Stimulated activated CD8-positive, alpha-beta memory T cell treated with anti-CD3 and anti-CD28 coated beads, Interleukin-15, amount 100 ng/mL, for 24 hours (primary cell): ENCODE results near the gene HMX2.

Source experiments
- DNase-seq: peaks from one replicate; pipeline ENCODE4 v3.0.0-alpha.2; 2020; ENCODE audit warnings: low read depth

The HMX2 gene

GRCh38 chr10:123147635-123148413, at the start of gene HMX2:
HMX2 (plus strand) TSS chr10:123148136; CDS start chr10:123148379, 243 bp downstream.
- no peak for DNase-seq

DNA sequence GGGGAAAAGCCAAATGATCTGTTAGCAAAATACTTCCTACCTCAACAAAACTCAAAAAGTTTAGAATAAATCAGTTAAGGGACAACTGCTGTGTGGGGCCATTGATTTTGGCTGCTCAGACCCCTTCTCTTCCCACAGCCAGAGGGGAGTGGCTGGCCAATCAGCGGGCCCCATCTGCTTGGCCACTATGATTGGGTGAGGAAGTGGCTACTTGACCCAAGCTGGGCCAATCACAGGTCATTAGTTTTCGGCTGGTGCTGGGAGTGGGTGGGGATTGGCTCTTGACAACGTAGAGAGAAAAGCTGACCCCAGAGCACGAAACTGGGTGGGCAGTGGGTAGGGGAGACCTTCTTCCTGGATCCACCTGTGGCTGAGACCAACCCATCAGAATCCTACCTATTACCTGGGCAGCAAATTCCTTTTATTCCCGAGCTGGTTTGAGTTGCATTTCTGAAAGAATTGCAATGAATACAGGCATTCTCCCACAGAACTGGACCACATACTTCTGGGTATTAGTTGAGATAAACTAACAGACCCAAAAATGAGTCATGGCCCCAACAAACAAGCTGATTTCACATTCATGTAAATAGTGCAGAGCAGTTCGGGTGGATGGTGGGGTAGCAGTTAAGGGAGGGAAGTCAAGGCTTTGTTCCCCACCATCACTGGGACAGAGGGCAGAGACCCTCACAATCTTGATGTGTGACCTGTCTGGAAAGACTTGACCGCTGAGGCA, 47.7 kb upstream of the HMX2 start:
- no peak for DNase-seq

- no peak for DNase-seq
Observed at GRCh38 chr10:123101872-123102271, 46.1 kb upstream of the HMX2 start.

DNA sequence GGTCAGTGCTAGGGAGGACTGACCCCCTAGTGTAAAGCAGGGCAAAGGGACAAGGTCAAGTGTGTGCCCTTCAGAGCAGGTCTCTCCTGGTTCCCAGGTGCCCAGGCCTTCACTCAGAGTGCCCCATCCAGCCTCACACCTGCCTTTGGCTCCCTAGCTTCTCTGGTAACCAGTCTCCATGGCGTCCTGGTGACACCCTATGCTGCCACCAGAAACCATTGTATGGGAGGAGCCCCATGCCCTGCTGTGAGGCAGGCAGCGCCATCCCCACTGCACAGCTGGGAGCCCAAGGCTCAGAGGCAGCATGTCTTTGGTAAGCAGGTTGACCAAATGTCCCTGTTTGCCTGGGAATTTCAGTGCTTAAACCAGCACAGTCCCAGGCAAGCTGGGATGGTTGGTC, 45.3 kb upstream of the HMX2 start:
- DNase-seq: no peak

- DNase-seq: no peak
Observed at GRCh38 chr10:123103944-123104343, 44.0 kb upstream of the HMX2 start.

GRCh38 chr10:123109466-123109865, 38.5 kb upstream of the HMX2 start:
- no peak for DNase-seq

GRCh38 chr10:123117644-123118417, 30.1 kb upstream of the HMX2 start:
- no peak for DNase-seq

GRCh38 chr10:123119081-123119480, 28.9 kb upstream of the HMX2 start:
- no peak for DNase-seq

DNA sequence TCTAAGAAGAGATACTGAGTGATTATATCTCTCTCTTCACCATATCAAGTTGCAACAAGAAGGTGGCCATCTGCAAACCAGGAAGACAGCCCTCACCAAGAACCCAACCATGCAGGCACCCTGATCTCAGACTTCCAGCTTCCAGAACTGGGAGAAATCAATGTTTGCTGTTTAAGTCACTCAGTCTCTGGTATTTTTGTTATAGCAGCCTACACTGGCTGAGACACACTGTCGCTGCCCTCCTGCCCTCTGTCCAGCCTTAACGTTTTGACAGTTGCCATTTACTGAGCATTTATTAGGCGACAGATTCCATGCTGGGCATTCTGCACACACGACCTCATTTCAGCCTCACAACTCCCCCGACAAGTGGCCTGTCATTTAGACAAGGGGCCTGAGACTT, 21.7 kb upstream of the HMX2 start:
- no peak for DNase-seq

- DNase-seq: no peak
Observed at GRCh38 chr10:123129618-123130271, 18.2 kb upstream of the HMX2 start.

- DNase-seq: peak; percentile 69
Observed at GRCh38 chr10:123132576-123133477, 15.1 kb upstream of the HMX2 start.

GRCh38 chr10:123133541-123134342, 14.2 kb upstream of the HMX2 start:
- DNase-seq: no peak

GRCh38 chr10:123134343-123134914, 13.5 kb upstream of the HMX2 start:
- no peak for DNase-seq

DNA sequence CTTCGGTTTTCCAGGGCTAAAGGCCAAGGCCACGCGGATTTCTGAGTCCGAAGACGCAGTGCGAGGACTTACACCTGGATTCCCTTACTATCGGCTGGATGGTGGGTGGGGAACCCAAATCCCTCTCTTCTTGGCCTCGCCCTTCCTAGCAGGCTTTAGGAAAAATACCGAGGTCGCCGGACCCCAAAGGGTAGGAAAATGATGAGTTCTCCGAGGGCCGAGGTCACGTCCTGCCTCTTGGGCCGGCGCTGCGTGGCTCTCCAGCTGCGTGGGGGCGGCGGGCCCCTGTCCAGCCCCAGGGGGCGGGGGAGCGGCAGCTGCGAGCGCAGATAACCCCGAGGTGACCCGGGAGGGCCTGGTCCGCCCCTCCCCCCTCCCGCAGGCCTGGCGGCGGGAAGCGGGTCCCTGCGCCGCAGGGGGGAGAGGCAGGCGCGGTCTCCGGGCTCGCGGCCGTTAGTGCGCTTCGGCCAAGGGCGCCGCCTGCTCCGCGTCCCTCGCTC, 13.0 kb upstream of the HMX2 start:
- DNase-seq: no peak

GRCh38 chr10:123135415-123136141, 12.4 kb upstream of the HMX2 start, which contains the start of gene HMX3:
HMX3 (plus strand) TSS chr10:123135970; CDS start chr10:123136051, 81 bp downstream.
- no peak for DNase-seq

- no peak for DNase-seq
Observed at GRCh38 chr10:123136221-123136805, 11.6 kb upstream of the HMX2 start.

GRCh38 chr10:123136806-123137642, 10.9 kb upstream of the HMX2 start:
- no peak for DNase-seq

- DNase-seq: no peak
Observed at GRCh38 chr10:123139165-123139520, 8.8 kb upstream of the HMX2 start.
